ENCODE measurements around the gene APBA2.

The APBA2 gene

GRCh38 chr15:28890711-28891495 lies 5.1 kb downstream of the APBA2 start:
- peak overlapping the region in 1 of 2 experiments; percentile 14 for H3K23ac ChIP-seq (ENCODE audit: low read length in 2 of 2)
- no peak overlapping the region for H4K8ac ChIP-seq (ENCODE audit: low read length)
- peaks cover 0 to 18% of the 10 kb centered on the region in 2 experiments for H3K27me3 ChIP-seq (ENCODE audit: control insufficient read depth in 1 of 2, insufficient read depth in 1 of 2, low read length in 2 of 2)
- H3K27ac ChIP-seq (ENCODE audit: low read length, poor library complexity, severe bottlenecking): no peak overlapping the region
- peak overlapping the region; percentile 40 to 43 for H2BK12ac ChIP-seq (ENCODE audit: low read length in 2 of 2)
- H2BK15ac ChIP-seq (ENCODE audit: low read depth, poor library complexity, severe bottlenecking): no peak overlapping the region
- H2AFZ ChIP-seq (ENCODE audit: low read depth, low read length): no peak overlapping the region
- peak; percentile 30 for DNase-seq
- no peak overlapping the region for H3K9ac ChIP-seq (ENCODE audit: low read length)
- WGBS: 89% methylated on average over 15 of the region's 15 CpGs
- H3K4ac ChIP-seq (ENCODE audit: low read depth in 1 of 2, low read length in 2 of 2): peak overlapping the region in 1 of 2 experiments; percentile 85
- no peak overlapping the region for H2AK5ac ChIP-seq (ENCODE audit: low read length, severe bottlenecking)
- no peak overlapping the region for H3K4me3 ChIP-seq (ENCODE audit: insufficient read depth in 1 of 2, low read depth in 1 of 2, low read length in 2 of 2)
- no peak overlapping the region for H2BK5ac ChIP-seq (ENCODE audit: low read depth, low read length, poor library complexity, severe bottlenecking)
- no peak overlapping the region for H2BK120ac ChIP-seq (ENCODE audit: low read depth, low read length)
- no peaks in the 10 kb centered on the region for H3K9me3 ChIP-seq (ENCODE audit: control insufficient read depth, low read length)
- peaks cover 0 to 2% of the 10 kb centered on the region in 2 experiments for H3K36me3 ChIP-seq (ENCODE audit: control insufficient read depth in 1 of 2, insufficient read depth in 2 of 2, low read depth in 1 of 2, low read length in 2 of 2)
- peaks cover 14% of the 10 kb centered on the region for H3K79me1 ChIP-seq (replicated peaks; ENCODE audit: low read length, poor library complexity, severe bottlenecking)
- peak overlapping the region; percentile 63 to 85 for H3K18ac ChIP-seq (ENCODE audit: low read depth in 1 of 2, low read length in 2 of 2)
- no peak overlapping the region for H4K91ac ChIP-seq (ENCODE audit: low read length)
- H3K14ac ChIP-seq (ENCODE audit: low read length in 2 of 2): peak overlapping the region in 1 of 2 experiments; percentile 96
- no peak overlapping the region for H3K4me2 ChIP-seq (ENCODE audit: low read length, poor library complexity, severe bottlenecking)
- peaks cover 18% of the 10 kb centered on the region for H3K4me1 ChIP-seq (ENCODE audit: control insufficient read depth, insufficient read depth, low read depth, low read length)

GRCh38 chr15:28891588-28891987 lies 5.8 kb downstream of the APBA2 start:
- H3K4me1 ChIP-seq (ENCODE audit: control insufficient read depth, insufficient read depth, low read depth, low read length): peaks cover 16% of the 10 kb centered on the region

GRCh38 chr15:28892789-28893610 lies 7.2 kb downstream of the APBA2 start:
- H3K9me3 ChIP-seq (ENCODE audit: control insufficient read depth, low read length): no peaks in the 10 kb centered on the region
- H3K18ac ChIP-seq (ENCODE audit: low read depth in 1 of 2, low read length in 2 of 2): peak overlapping the region in 1 of 2 experiments; percentile 41
- H3K36me3 ChIP-seq (ENCODE audit: control insufficient read depth in 1 of 2, insufficient read depth in 2 of 2, low read depth in 1 of 2, low read length in 2 of 2): peaks cover 0 to 2% of the 10 kb centered on the region in 2 experiments
- no peak overlapping the region for H3K23ac ChIP-seq (ENCODE audit: low read length in 2 of 2)
- H3K4me3 ChIP-seq (ENCODE audit: insufficient read depth in 1 of 2, low read depth in 1 of 2, low read length in 2 of 2): no peak overlapping the region
- no peak overlapping the region for H2AK5ac ChIP-seq (ENCODE audit: low read length, severe bottlenecking)
- peaks cover 0 to 2% of the 10 kb centered on the region in 2 experiments for H3K27me3 ChIP-seq (ENCODE audit: control insufficient read depth in 1 of 2, insufficient read depth in 1 of 2, low read length in 2 of 2)
- H2AFZ ChIP-seq (ENCODE audit: low read depth, low read length): no peak overlapping the region
- no peak overlapping the region for H3K9ac ChIP-seq (ENCODE audit: low read length)
- H3K4ac ChIP-seq (ENCODE audit: low read depth in 1 of 2, low read length in 2 of 2): no peak overlapping the region
- H4K8ac ChIP-seq (ENCODE audit: low read length): no peak overlapping the region
- H3K79me1 ChIP-seq (replicated peaks; ENCODE audit: low read length, poor library complexity, severe bottlenecking): peaks cover 12% of the 10 kb centered on the region
- peak overlapping the region in 1 of 2 experiments; percentile 74 for H3K14ac ChIP-seq (ENCODE audit: low read length in 2 of 2)
- H3K4me1 ChIP-seq (ENCODE audit: control insufficient read depth, insufficient read depth, low read depth, low read length): peaks cover 13% of the 10 kb centered on the region
- H2BK120ac ChIP-seq (ENCODE audit: low read depth, low read length): no peak overlapping the region
- no peak overlapping the region for H3K4me2 ChIP-seq (ENCODE audit: low read length, poor library complexity, severe bottlenecking)
- no peak overlapping the region for H2BK15ac ChIP-seq (ENCODE audit: low read depth, poor library complexity, severe bottlenecking)
- WGBS: 38% methylated on average over 12 of the region's 12 CpGs
- no peak overlapping the region for H3K27ac ChIP-seq (ENCODE audit: low read length, poor library complexity, severe bottlenecking)
- peak overlapping the region in 1 of 2 experiments; percentile 57 for H2BK12ac ChIP-seq (ENCODE audit: low read length in 2 of 2)
- DNase-seq: peak; percentile 82
- H4K91ac ChIP-seq (ENCODE audit: low read length): no peak overlapping the region
- H2BK5ac ChIP-seq (ENCODE audit: low read depth, low read length, poor library complexity, severe bottlenecking): no peak overlapping the region

More at GRCh38 chr15:28891588-28891987, 5.8 kb downstream of the APBA2 start:
- H3K4ac ChIP-seq (ENCODE audit: low read depth in 1 of 2, low read length in 2 of 2): peak overlapping the region in 1 of 2 experiments; percentile 85
- H2AK5ac ChIP-seq (ENCODE audit: low read length, severe bottlenecking): no peak overlapping the region
- H3K14ac ChIP-seq (ENCODE audit: low read length in 2 of 2): peak overlapping the region in 1 of 2 experiments; percentile 96
- no peak overlapping the region for H2BK15ac ChIP-seq (ENCODE audit: low read depth, poor library complexity, severe bottlenecking)
- H4K8ac ChIP-seq (ENCODE audit: low read length): no peak overlapping the region
- H3K9ac ChIP-seq (ENCODE audit: low read length): no peak overlapping the region
- peaks cover 0 to 2% of the 10 kb centered on the region in 2 experiments for H3K36me3 ChIP-seq (ENCODE audit: control insufficient read depth in 1 of 2, insufficient read depth in 2 of 2, low read depth in 1 of 2, low read length in 2 of 2)
- H2BK120ac ChIP-seq (ENCODE audit: low read depth, low read length): no peak overlapping the region
- H3K4me2 ChIP-seq (ENCODE audit: low read length, poor library complexity, severe bottlenecking): no peak overlapping the region
- H2BK12ac ChIP-seq (ENCODE audit: low read length in 2 of 2): peak overlapping the region in 1 of 2 experiments; percentile 43
- H4K91ac ChIP-seq (ENCODE audit: low read length): no peak overlapping the region
- H3K4me3 ChIP-seq (ENCODE audit: insufficient read depth in 1 of 2, low read depth in 1 of 2, low read length in 2 of 2): no peak overlapping the region
- H3K18ac ChIP-seq (ENCODE audit: low read depth in 1 of 2, low read length in 2 of 2): peak overlapping the region; percentile 38 to 85
- no peak overlapping the region for H2AFZ ChIP-seq (ENCODE audit: low read depth, low read length)
- no peak overlapping the region for H2BK5ac ChIP-seq (ENCODE audit: low read depth, low read length, poor library complexity, severe bottlenecking)
- no peaks in the 10 kb centered on the region for H3K9me3 ChIP-seq (ENCODE audit: control insufficient read depth, low read length)
- H3K27me3 ChIP-seq (ENCODE audit: control insufficient read depth in 1 of 2, insufficient read depth in 1 of 2, low read length in 2 of 2): peaks cover 0 to 16% of the 10 kb centered on the region in 2 experiments
- H3K27ac ChIP-seq (ENCODE audit: low read length, poor library complexity, severe bottlenecking): no peak overlapping the region
- peaks cover 14% of the 10 kb centered on the region for H3K79me1 ChIP-seq (replicated peaks; ENCODE audit: low read length, poor library complexity, severe bottlenecking)
- DNase-seq: peak; percentile 15
- no peak overlapping the region for H3K23ac ChIP-seq (ENCODE audit: low read length in 2 of 2)
- 82% methylated on average over 4 of the region's 6 CpGs for WGBS

GRCh38 chr15:28894631-28895030 lies 8.9 kb downstream of the APBA2 start:
- Histone ChIP-seq H3K27ac (ENCODE audit: low read length, poor library complexity, severe bottlenecking) (no peak overlapping the region), H3K4me1 (ENCODE audit: control insufficient read depth, insufficient read depth, low read depth, low read length) (peaks cover 8% of the 10 kb centered on the region), H3K36me3 (ENCODE audit: control insufficient read depth in 1 of 2, insufficient read depth in 2 of 2, low read depth in 1 of 2, low read length in 2 of 2) (no peaks in the 10 kb centered on the region), H3K4me2 (ENCODE audit: low read length, poor library complexity, severe bottlenecking) (no peak overlapping the region), H3K4me3 (ENCODE audit: insufficient read depth in 1 of 2, low read depth in 1 of 2, low read length in 2 of 2) (no peak overlapping the region), H4K8ac (ENCODE audit: low read length) (peak overlapping the region; percentile 14), H3K9me3 (ENCODE audit: control insufficient read depth, low read length) (no peaks in the 10 kb centered on the region), H3K9ac (ENCODE audit: low read length) (no peak overlapping the region), H2BK12ac (ENCODE audit: low read length in 2 of 2) (no peak overlapping the region), H2BK15ac (ENCODE audit: low read depth, poor library complexity, severe bottlenecking) (peak overlapping the region; percentile 4), H3K27me3 (ENCODE audit: control insufficient read depth in 1 of 2, insufficient read depth in 1 of 2, low read length in 2 of 2) (no peaks in the 10 kb centered on the region), H3K4ac (ENCODE audit: low read depth in 1 of 2, low read length in 2 of 2) (peak overlapping the region in 1 of 2 experiments; percentile 73), H2BK120ac (ENCODE audit: low read depth, low read length) (no peak overlapping the region), H3K79me1 (replicated peaks; ENCODE audit: low read length, poor library complexity, severe bottlenecking) (peaks cover 11% of the 10 kb centered on the region), H3K23ac (ENCODE audit: low read length in 2 of 2) (no peak overlapping the region), H2BK5ac (ENCODE audit: low read depth, low read length, poor library complexity, severe bottlenecking) (no peak overlapping the region), H4K91ac (ENCODE audit: low read length) (peak overlapping the region; percentile 70), H2AFZ (ENCODE audit: low read depth, low read length) (no peak overlapping the region), H2AK5ac (ENCODE audit: low read length, severe bottlenecking) (no peak overlapping the region), H3K18ac (ENCODE audit: low read depth in 1 of 2, low read length in 2 of 2) (no peak overlapping the region), H3K14ac (ENCODE audit: low read length in 2 of 2) (peak overlapping the region in 1 of 2 experiments; percentile 3)
- DNase-seq: no peak
- 96% methylated on average over 13 of the region's 13 CpGs for WGBS
